ENCODE data around the gene ATP5F1A. TPM values are rescaled to one million over a fixed set of nuclear protein-coding genes. Genes with fewer than 3 reads are reported as not detected.

ATP5F1A gene
- total RNA-seq, 1 experiment from 2014 or later = 625 TPM

DNA sequence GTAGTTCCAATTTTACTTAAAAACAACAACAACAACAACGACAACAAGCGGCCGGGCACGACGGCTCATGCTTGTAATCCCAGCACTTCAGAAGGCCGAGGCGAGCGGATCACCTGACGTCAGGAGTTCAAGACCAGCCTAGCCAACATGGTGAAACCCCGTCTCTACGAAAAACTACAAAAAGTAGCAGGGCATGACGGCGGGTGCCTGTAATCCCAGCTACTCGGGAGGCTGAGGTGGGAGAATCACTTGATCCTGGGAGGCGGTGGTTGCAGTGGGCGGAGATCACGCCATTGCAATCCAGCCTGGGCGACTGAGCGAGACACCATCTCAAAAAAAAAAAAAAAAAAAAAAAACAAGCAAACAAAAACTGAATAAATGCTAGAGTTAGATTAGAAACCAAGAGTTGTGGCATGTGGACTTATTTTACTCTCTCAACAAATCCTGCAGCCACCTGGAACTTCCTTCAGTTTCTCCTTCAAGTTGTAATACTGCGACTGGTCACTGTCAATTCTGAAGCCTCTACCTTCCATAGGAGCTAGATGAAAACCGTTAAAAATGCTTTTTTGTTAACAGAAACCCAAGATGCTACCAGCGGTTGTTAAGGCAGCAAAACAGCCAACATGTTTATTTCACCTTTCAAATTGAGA is 1.3 kb downstream of the ATP5F1A start:
- no peak overlapping the region for H3K27ac ChIP-seq (ENCODE audit: insufficient read length, low read depth, low read length)
- H3K9ac ChIP-seq (ENCODE audit: extremely low read depth, insufficient read length, low read length) = peak overlapping the region; percentile 73
- H2BK15ac ChIP-seq (ENCODE audit: low read depth, low read length) = no peak overlapping the region
- no peak overlapping the region for H4K91ac ChIP-seq (ENCODE audit: insufficient read length, low read depth, low read length)
- no peaks in the 10 kb centered on the region for H3K27me3 ChIP-seq (ENCODE audit: insufficient read depth, low read length)
- no peaks in the 10 kb centered on the region for H3K9me3 ChIP-seq (ENCODE audit: control insufficient read depth, low read depth, low read length)
- DNase-seq = no peak
- no peaks in the 10 kb centered on the region for H3K4me1 ChIP-seq (ENCODE audit: insufficient read depth, low read length)
- H3K4ac ChIP-seq (ENCODE audit: low read depth, low read length) = no peak overlapping the region
- no peak overlapping the region for H3K14ac ChIP-seq (ENCODE audit: insufficient read depth, low read length)
- peak overlapping the region; percentile 57 to 98 (median 58); a peak in 4 of 7 replicates for H3K27ac Mint-ChIP-seq
- no peak overlapping the region for H2AFZ ChIP-seq (ENCODE audit: low read length)
- H3K56ac ChIP-seq (ENCODE audit: insufficient read length, low read depth, low read length) = no peak overlapping the region
- no CpG with 5 or more reads among the region's 22 CpGs for WGBS (ENCODE audit: extremely low coverage, insufficient read length, low lambda C conversion rate)
- H3K79me1 ChIP-seq (ENCODE audit: insufficient read depth, low read depth, low read length, poor library complexity, severe bottlenecking) = no peaks in the 10 kb centered on the region
- H3K36me3 Mint-ChIP-seq (ENCODE audit: insufficient read depth in 1 of 3, low read depth in 3 of 3) = peaks cover 26 to 48% (median 40%) of the 10 kb centered on the region in 3 experiments; a peak in 6 of 7 replicates
- no peak overlapping the region for H2BK5ac ChIP-seq (ENCODE audit: insufficient read length, low read length)
- TF ChIP-seq, protein P1, sequence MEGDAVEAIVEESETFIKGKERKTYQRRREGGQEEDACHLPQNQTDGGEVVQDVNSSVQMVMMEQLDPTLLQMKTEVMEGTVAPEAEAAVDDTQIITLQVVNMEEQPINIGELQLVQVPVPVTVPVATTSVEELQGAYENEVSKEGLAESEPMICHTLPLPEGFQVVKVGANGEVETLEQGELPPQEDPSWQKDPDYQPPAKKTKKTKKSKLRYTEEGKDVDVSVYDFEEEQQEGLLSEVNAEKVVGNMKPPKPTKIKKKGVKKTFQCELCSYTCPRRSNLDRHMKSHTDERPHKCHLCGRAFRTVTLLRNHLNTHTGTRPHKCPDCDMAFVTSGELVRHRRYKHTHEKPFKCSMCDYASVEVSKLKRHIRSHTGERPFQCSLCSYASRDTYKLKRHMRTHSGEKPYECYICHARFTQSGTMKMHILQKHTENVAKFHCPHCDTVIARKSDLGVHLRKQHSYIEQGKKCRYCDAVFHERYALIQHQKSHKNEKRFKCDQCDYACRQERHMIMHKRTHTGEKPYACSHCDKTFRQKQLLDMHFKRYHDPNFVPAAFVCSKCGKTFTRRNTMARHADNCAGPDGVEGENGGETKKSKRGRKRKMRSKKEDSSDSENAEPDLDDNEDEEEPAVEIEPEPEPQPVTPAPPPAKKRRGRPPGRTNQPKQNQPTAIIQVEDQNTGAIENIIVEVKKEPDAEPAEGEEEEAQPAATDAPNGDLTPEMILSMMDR (conservative IDR thresholded peaks at IDR 0.05) = no peak
- H4K5ac ChIP-seq (ENCODE audit: insufficient read length, low read depth, low read length) = no peak overlapping the region
- peaks cover 21% of the 10 kb centered on the region; the same call in 1 of the 2 replicates for H3K79me2 ChIP-seq (ENCODE audit: insufficient read depth, low read length)
- no peak overlapping the region for H4K8ac ChIP-seq (replicated peaks; ENCODE audit: insufficient read length, low read depth, low read length)
- H3K9me3 Mint-ChIP-seq = no peaks in the 10 kb centered on the region
- H3K4me1 Mint-ChIP-seq = peaks cover 17 to 19% of the 10 kb centered on the region in 2 experiments
- H3K23me2 ChIP-seq (ENCODE audit: insufficient read length, low read depth, low read length, poor library complexity, severe bottlenecking) = peaks cover 3% of the 10 kb centered on the region
- H3T11ph ChIP-seq (ENCODE audit: low read length) = no peak overlapping the region
- H2AK5ac ChIP-seq (ENCODE audit: insufficient read length, low read length) = no peak overlapping the region
- no peak overlapping the region for H2BK120ac ChIP-seq (ENCODE audit: low read depth, low read length, poor library complexity, severe bottlenecking)
- H3K23ac ChIP-seq (ENCODE audit: insufficient read length, low read depth, low read length) = no peak overlapping the region
- H2BK12ac ChIP-seq (ENCODE audit: insufficient read length, low read depth, low read length) = no peak overlapping the region
- H3K18ac ChIP-seq (ENCODE audit: insufficient read length, low read depth, low read length) = no peak overlapping the region
- no peaks in the 10 kb centered on the region for H4K20me1 ChIP-seq (ENCODE audit: control insufficient read depth, insufficient read depth, insufficient read length)
- H3K4me3 Mint-ChIP-seq = peak overlapping the region; percentile 95 to 99
- no peak overlapping the region for H2BK20ac ChIP-seq (ENCODE audit: low read depth, low read length, poor library complexity, severe bottlenecking)
- H3K27me3 Mint-ChIP-seq (ENCODE audit: low read depth) = no peaks in the 10 kb centered on the region
- peak overlapping the region; percentile 96 for H3K4me2 ChIP-seq (ENCODE audit: insufficient read depth, insufficient read length, low read length)
